ENCODE data around the gene CXXC5.
"Not testable (repeated sequence)": the region's sequence is repeated elsewhere in the genome, so short reads cannot be mapped to it uniquely, and the experiment has no call there.

Gene CXXC5

DNA sequence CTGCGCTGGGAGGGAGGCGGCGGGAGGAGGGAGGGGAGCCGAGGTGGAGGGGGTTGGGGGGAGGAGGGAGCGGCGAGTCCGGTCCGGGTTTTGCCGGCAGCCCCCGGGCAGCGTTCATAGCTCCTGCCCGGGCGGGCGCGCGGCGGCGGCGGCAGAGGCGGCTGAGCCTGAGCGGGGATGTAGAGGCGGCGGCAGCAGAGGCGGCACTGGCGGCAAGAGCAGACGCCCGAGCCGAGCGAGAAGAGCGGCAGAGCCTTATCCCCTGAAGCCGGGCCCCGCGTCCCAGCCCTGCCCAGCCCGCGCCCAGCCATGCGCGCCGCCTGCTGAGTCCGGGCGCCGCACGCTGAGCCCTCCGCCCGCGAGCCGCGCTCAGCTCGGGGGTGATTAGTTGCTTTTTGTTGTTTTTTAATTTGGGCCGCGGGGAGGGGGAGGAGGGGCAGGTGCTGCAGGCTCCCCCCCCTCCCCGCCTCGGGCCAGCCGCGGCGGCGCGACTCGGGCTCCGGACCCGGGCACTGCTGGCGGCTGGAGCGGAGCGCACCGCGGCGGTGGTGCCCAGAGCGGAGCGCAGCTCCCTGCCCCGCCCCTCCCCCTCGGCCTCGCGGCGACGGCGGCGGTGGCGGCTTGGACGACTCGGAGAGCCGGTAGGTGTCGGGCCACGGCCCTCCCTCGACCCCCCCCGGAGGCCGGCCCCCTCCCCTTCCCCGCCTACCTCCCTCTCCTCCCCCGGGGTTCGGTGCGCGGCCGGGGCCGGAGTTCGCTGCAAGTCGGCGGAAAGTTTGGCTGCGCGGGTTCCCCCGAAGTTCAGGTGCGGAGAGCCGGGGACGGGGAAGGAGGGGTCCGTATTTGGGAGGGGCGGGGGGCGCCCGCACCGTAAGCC is at the start of gene CXXC5:
Gene CXXC5, plus strand, starts transcription at position 145 of the 877 bp plus-strand sequence. CDS start 32,175 bp downstream, outside the sequence.
- intact Hi-C loops (cut with DNase I): loop anchor here (2.0 to 5.0 kb wide), 2 partner anchors 14 to 39 kb away; no protein-coding TSS in a partner anchor
- DNase-seq: peak; percentile 60 to 96 (median 90)

DNA sequence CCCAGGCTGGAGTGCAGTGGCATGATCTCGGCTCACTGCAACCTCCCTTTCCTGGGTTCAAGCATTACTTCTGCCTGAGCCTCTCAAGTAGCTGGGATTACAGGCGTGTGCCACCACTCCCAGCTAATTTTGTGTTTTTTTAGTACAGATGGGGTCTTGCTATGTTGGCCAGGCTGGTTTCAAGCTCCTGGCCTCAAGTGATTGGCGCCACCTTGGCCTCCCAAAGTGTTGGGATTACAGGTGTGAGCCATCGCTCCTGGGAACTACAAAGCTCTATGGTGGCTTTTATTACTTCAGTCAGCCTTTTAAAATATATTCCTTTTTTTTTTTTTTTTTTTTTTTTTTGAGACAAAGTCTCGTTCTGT is 49.6 kb upstream of the CXXC5 start:
- DNase-seq: peak in 1 of 42 donors; percentile 38
- intact Hi-C loops (cut with DNase I): not testable (repeated sequence)

DNA sequence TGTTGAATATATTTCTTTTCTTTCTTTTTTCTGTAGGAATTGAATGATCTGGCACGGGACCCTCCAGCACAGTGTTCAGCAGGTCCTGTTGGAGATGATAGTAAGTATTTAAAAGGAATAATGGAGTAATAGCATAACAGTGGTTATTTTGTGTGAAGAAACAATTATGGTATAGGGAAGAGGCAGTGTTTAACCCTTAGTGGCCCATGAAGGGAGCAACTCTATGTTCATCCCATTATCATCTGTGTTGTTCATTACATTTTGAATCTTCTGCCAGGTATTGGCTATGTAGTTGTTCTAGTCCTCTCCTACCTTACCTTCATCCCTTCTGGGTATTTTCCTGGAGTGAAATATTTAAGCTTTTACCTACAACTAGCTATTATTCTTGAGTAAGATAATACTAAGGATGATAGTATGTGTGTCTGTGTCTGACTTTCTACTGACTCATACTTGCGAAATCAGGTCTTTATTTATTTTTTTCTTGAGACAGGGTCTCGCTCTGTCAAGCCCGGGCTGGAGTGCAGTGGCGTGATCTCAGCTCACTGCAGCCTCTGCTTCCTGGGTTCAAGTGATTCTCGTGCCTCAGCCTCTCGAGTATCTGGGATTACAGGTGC is 47.7 kb upstream of the CXXC5 start:
- DNase-seq: no peak
- intact Hi-C loops (cut with DNase I): no loop called here

DNA sequence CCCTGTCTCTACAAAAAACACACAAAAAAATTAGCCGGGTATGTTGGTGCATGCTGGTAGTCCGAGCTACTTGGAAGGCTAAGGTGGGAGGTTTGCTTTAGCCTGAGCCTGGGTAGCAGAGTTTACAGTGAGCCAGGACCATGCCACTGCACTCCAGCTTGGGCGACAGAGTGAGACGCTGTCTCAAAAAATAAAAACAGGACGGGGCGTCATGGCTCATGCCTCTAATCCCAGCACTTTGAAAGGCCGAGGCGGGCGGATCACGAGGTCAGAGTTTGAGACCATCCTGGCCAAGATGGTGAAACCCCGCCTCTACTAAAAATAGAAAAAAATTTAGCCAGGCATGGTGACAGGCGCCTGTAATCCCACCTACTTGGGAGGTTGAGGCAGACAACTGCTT is 46.7 kb upstream of the CXXC5 start:
- intact Hi-C loops (cut with DNase I): no loop called here
- DNase-seq: no peak

DNA sequence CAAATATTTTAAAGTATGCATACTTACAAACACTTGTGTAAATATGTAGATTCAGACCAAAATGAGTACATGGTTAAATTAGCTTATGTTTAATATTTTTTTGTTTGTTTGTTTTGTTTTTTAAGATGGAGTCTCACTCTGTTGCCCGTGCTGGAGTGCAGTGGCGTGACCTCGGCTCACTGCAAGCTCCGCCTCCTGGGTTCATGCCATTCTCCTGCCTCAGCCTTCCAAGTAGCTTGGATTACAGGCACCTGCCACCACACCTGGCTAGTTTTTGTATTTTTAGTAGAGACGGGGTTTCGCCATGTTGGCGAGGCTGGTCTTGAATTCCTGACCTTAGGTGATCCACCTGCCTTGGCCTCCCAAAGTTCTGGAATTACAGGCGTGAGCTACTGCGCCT is 46.2 kb upstream of the CXXC5 start:
- intact Hi-C loops (cut with DNase I); DNase-seq: not testable (repeated sequence)

DNA sequence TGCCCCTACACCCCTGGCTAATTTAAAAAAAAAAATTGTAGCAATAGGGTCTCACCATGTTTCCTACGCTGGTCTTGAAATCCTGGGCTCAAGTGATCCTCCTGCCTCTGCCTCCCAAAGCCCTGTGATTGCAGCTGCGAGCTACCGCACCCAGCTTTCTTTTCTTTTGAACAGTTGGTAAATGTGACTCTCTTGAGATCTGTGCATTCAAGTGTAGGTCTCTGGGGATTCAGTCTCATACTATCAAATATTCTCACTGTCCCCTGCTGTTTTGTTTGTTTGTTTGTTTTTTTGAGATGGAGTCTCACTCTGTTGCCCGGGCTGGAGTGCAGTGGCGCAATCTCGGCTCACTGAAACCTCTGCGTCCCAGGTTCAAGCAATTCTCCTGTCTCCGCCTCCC is 42.3 kb upstream of the CXXC5 start:
- DNase-seq: no peak
- intact Hi-C loops (cut with DNase I): no loop called here

DNA sequence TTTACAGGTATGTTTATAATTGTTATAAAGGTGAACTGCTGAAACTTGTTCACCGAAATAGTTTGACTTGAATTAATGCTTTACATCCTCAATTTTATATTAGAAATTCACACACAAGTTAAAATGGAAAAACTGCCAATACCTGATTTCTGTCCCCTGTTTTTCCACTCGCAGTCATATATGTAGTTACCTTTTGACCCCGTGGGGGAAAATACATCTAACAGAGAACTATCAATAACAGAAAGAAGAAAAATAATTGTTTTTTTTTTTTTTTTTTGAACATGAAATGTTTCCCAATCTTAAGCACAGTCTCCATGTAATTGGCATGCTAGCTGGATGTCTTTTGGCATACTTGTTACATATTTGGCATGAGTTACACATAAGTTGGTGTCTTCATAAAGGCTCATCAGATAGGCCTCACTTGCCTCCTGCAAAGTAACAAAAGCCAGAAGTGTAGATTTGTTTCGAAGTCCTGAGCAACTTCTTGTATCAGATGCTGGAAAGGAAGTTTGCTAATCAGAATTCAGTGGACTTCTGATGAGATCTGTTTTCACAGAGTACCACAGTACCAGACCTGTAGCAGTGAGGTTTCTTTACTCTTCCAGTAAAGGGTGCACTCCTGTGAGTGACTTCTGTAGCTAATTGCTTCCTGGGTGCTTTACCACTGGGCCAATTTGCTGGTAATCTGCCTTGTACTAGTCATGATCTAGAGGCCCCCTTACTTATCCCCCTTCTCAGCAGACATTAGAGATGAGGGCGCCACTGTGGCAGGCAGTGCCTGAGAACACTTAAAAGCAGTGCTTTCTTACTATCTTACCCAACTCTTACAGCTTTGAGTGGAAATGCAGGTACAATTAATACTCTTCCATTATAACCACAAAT is 36.2 kb upstream of the CXXC5 start:
- intact Hi-C loops (cut with DNase I): no loop called here
- no peak for DNase-seq

DNA sequence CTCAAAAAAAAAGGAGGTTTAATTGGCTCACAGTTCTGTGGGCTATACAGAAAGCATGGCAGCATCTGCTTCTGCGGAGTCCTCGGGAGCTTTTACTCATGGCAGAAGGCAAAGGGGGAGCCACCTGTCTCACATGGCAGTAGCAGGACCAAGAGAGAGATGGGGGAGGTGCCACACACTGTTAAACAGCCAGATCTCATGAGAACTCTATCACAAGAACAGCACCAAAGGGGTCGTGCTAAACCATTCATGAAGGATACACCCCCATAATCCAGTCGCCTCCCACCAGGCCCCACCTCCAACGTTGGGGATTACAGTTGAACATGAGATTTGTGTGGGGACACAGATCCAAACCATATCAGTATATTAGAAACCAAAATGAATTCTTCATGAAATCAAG is 28.3 kb upstream of the CXXC5 start:
- intact Hi-C loops (cut with DNase I): no loop called here
- DNase-seq: peak in 2 of 42 donors; percentile 4 to 39

DNA sequence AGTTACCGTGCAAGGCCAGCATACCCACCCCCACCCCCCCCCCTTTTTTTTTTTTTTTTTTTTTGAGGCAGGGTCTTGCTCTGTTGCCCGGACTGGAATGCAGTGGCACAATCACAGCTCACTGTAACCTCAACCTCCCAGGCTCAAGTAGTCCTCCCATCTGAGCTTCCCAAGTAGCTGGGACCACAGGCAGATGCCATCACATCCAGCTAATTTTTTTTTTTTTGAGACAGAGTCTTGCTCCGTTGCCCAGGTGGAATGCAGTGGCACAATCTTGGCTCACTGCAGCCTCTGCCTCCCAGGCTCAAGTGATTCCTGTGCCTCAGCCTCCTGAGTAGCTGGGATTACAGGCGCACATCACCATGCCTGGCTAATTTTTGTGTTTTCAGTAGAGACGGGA is 22.8 kb upstream of the CXXC5 start:
- DNase-seq: peak in 1 of 42 donors; percentile 4
- intact Hi-C loops (cut with DNase I): not testable (repeated sequence)

DNA sequence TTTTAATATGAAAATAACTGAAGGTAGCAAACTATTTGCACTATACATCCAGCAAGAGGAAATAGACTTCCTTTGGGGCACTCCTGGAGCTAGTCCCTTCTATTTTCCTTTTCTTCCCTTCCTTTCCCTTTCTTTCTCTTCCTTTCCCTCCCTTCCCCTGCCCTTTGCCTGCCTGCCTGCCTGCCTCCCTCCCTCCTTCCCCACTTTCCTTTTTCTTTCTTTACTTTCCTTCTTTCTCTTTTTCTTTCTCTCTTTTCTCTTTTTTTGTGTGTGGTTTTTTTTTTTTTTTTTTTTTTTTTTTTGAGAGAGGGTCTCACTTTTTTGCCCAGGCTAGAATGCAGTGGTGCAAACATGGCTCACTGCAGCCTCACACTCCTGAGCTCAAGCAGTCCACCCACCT is 17.3 kb upstream of the CXXC5 start:
- DNase-seq: peak in 3 of 42 donors; percentile 6 to 39 (median 34)
- intact Hi-C loops (cut with DNase I): no loop called here

DNA sequence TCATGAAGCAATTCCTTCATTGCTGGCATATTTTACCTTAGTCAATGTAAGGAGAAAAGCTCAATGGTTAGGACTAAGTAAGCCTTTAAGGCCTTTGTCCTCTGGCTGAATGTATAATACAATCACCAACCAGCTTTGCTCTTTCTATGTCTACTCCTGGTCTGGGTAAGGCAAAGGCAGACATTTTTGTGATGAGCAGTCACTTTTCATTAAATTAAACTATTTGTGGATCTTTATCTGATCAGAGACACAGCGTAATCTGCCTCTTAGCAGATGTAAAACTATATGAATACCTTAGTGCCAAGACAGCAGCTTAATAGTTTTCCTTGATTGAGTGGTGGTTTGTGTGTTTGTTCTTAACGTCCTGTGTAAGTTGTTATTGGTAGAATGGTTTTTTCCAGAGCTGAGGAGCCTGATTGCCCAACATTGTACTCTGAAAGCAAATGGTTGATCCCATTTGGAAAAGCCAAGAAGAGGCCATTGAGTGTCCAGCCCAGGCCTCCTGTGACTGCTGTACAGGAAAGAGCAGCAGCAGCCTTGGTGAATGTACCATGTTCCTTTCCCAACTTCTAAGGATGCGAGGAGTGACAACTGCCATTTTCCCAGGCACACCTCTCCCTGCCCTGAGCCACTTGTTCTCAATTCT is 16.5 kb upstream of the CXXC5 start:
- peak in 3 of 42 donors; percentile 4 to 29 (median 20) for DNase-seq
- intact Hi-C loops (cut with DNase I): no loop called here

DNA sequence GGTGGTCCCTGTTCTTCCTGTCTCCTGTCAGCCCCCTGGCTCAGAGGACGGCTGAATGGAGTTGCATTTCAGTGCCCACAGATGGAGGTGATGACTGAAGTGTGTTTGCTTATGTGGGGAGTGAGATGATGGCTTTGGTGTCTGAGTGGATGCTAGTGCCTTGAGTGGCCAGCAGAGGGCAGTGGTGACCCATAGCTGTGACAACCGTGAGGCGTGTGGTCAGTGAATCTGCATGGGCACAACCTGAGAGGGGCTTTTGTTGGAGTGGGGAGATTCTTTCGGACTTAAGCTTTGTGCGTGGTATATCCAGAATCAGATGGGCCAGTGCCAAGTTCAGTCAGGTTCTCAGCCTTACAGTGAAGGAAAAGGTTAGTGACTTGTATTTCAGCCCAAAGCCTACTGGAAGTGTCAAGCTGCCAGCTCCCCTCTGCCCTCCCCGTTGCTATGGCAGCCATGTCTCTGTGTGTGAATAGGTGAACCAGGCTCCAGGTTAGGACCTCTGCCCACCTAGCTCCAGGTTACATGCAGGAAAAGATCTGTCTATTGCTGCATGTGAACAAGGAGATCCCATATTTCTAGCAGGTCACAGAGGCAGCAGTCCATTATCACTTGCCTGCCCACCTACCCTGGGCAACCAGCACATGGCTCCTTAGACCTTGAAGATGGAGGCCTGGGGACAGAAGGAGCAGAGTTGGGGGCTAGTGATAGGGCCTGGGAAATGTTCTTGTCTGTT is 14.7 kb upstream of the CXXC5 start:
- intact Hi-C loops (cut with DNase I): loop anchor here (1.0 to 2.0 kb wide), 2 partner anchors 15 to 132 kb away; partner anchors contain the start of gene CXXC5
- peak; percentile 45 to 92 (median 80) for DNase-seq

DNA sequence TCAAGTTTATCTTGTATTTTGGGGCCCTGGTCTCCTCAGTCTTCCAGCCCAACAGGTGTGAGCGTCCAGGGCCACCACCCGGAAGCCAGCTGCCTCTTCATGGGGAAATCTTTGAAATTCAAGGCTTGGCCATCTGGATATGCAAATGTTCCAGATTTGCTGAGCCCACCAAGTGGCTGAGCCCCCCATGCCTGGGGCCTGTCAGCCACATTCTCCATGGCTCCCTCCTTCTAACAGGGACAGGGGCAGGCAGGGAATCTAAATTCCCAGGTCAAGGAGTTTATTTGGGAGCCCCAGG is 14.2 kb upstream of the CXXC5 start:
- intact Hi-C loops (cut with DNase I): loop anchor here (2.0 kb wide), 1 partner anchor 15 kb away; the partner anchor contains the start of gene CXXC5
- DNase-seq: peak in 4 of 42 donors; percentile 4 to 32 (median 24)

DNA sequence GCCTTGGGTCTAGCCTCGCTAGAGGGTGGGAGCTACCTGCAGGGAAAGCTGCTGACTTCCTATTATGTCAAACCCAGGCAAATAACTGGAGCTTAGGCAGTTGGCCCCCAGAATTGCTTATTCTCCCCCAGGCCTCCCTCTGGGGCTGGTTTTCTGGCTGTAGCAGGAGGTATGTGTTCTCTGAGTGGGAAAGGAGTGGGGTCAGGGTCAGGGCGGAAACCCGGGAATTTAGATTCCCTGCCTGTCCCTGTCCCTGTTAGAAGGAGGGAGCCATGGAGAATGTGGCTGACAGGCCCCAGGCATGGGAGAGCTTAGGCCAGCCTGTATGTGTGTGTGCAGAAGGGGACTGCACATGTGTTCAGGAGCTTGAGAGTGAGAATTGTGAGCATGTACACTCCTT is 13.6 kb upstream of the CXXC5 start:
- intact Hi-C loops (cut with DNase I): loop anchor here (2.0 kb wide), 1 partner anchor 14 kb away; the partner anchor contains the start of gene CXXC5
- peak in 4 of 42 donors; percentile 1 to 26 (median 16) for DNase-seq

DNA sequence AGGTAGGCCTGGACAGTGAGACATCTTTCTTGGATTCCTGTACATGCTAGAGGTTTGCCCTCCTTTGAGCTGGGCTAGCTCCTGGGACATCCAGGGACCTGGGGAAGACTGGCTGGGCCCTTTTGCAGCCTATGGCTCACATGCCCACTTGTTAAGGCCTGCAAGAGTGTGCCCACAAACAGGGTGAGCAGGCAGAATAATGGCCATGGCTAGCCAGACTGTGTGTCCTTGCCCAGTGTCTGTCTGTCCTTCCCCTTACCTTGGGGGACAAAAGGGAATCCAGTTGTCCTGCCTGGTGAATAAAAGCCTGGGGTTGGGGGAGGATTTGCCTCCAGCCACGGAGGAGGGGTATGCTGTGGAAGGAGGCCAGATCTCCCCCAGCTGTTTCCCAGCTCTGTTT is 13.0 kb upstream of the CXXC5 start:
- peak in 4 of 42 donors; percentile 3 to 35 (median 12) for DNase-seq
- intact Hi-C loops (cut with DNase I): loop anchor here (2.0 kb wide), 1 partner anchor 14 kb away; the partner anchor contains the start of gene CXXC5

DNA sequence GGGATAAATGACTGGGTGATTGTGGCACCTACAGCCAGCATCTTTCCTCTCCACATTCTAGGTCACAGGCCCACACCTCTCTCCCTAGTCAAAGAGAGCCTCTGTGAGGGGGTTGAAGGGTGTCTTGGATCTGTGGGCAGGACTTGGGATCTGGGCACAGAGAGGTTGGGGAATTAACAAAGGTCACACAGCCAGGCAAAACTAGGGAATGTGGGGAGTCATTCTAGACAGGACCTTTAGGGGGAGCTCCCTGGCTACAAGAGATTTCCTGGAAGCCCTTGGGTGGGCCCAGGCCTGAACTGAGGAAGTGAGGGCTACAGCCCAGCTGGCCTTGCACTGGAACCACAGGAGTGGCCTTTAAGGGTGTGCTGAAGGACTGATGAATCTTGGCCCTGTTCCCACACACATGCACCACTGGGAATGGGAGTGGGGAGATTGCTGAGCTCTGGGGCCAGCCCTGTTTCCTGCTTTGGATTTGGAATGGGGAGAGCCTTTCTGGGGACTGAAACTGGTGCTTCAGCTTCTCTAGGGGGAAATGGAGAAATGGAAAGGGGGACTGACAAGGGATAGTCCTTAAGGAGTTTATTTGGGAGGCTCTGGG is 12.4 kb upstream of the CXXC5 start:
- intact Hi-C loops (cut with DNase I): loop anchor here (2.0 kb wide), 1 partner anchor 13 kb away; the partner anchor contains the start of gene CXXC5
- DNase-seq: peak in 36 of 42 donors; percentile 41 to 86 (median 66)

DNA sequence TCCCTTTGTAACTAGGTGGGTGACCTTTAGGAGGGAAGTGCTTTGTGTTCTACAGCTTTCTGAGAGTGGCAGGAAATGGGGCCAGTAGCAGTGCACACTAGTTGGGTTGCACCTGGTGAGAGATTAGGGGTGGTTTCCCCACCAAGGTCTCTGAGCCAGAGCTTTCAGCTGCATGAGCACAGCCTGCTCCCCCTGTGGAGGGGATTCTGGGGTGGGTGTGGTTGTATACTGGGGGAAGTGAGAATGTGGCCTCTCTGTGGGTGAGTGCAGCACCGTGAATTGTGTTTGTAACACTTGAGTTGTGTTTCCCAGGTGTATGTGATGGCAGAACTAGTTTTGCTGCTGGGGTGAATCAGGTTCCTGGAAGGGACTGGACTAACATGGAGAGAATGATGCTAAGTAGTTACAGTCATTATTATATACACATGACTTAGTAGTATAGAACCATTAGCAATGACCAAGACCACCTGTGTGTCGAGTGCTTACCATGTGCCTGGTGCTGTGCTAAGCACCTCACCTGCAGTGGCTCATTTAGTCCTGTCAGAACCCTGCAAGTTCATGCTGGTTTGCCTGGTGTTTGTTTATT is 11.8 kb upstream of the CXXC5 start:
- intact Hi-C loops (cut with DNase I): no loop called here
- DNase-seq: peak in 7 of 42 donors; percentile 7 to 42 (median 15)
